RCC 7860 (cell line): ENCODE measurements around the gene HNRNPA0.
"Not testable (repeated sequence)": the region's sequence is repeated elsewhere in the genome, so short reads cannot be mapped to it uniquely, and the experiment has no call there.

Source experiments
- DNase-seq: peaks from one replicate; pipeline ENCODE4 v3.0.0-alpha.2; 2015; ENCODE audit warnings: low spot score
- FAIRE-seq: peaks from 2 replicates; lab custom pipeline; 2012; peaks lifted over from hg19 to GRCh38; lab: Jason Lieb, UNC

Gene HNRNPA0

GRCh38 chr5:137754188-137754960 is at the start of gene HNRNPA0:
HNRNPA0 (minus strand) TSS chr5:137754363; CDS start chr5:137754066, 297 bp downstream.
- FAIRE-seq (peak; percentile 45), DNase-seq (peak; percentile 90)

- DNase-seq (no peak), FAIRE-seq (no peak)
Observed at GRCh38 chr5:137802282-137803210, 48.4 kb upstream of the HNRNPA0 start.

- DNase-seq (no peak), FAIRE-seq (no peak)
Observed at GRCh38 chr5:137800700-137801411, 46.7 kb upstream of the HNRNPA0 start.

- no peak for DNase-seq
- no peak for FAIRE-seq
Observed at GRCh38 chr5:137796279-137796678, 42.1 kb upstream of the HNRNPA0 start.

GRCh38 chr5:137794863-137795262 is 40.7 kb upstream of the HNRNPA0 start:
- DNase-seq (no peak), FAIRE-seq (no peak)

- FAIRE-seq, result peak; percentile 71
- DNase-seq, result no peak
Observed at GRCh38 chr5:137792303-137792702, 38.1 kb upstream of the HNRNPA0 start.

- DNase-seq, result no peak
- FAIRE-seq, result no peak
Observed at GRCh38 chr5:137791799-137792198, 37.6 kb upstream of the HNRNPA0 start.

- FAIRE-seq (no peak), DNase-seq (no peak)
Observed at GRCh38 chr5:137791387-137791786, 37.2 kb upstream of the HNRNPA0 start.

- not testable (repeated sequence) for FAIRE-seq, DNase-seq
Observed at GRCh38 chr5:137788560-137788959, 34.4 kb upstream of the HNRNPA0 start.

GRCh38 chr5:137782984-137783536 is 28.9 kb upstream of the HNRNPA0 start:
- DNase-seq, result no peak
- FAIRE-seq, result no peak

- no peak for FAIRE-seq
- no peak for DNase-seq
Observed at GRCh38 chr5:137782055-137782454, 27.9 kb upstream of the HNRNPA0 start.

- DNase-seq (peak; percentile 34), FAIRE-seq (peak; percentile 72)
Observed at GRCh38 chr5:137778772-137779564, 24.8 kb upstream of the HNRNPA0 start.

GRCh38 chr5:137767937-137768336 is 13.8 kb upstream of the HNRNPA0 start:
- not testable (repeated sequence) for FAIRE-seq

GRCh38 chr5:137761566-137761965 is 7.4 kb upstream of the HNRNPA0 start:
- DNase-seq (no peak), FAIRE-seq (no peak)

More at GRCh38 chr5:137767937-137768336, 13.8 kb upstream of the HNRNPA0 start:
- not testable (repeated sequence) for DNase-seq

GRCh38 chr5:137760719-137761516 is 6.8 kb upstream of the HNRNPA0 start:
- FAIRE-seq (no peak), DNase-seq (no peak)

GRCh38 chr5:137760294-137760693 is 6.1 kb upstream of the HNRNPA0 start:
- FAIRE-seq, result no peak
- no peak for DNase-seq

- DNase-seq (no peak), FAIRE-seq (no peak)
Observed at GRCh38 chr5:137758715-137759306, 4.6 kb upstream of the HNRNPA0 start.

- DNase-seq (no peak), FAIRE-seq (no peak)
Observed at GRCh38 chr5:137758121-137758520, 4.0 kb upstream of the HNRNPA0 start.

GRCh38 chr5:137757634-137758033 is 3.5 kb upstream of the HNRNPA0 start:
- FAIRE-seq (no peak), DNase-seq (no peak)
